SK-N-SH (cell line): ENCODE measurements around the gene F2RL3. TPM values are rescaled to one million over a fixed set of nuclear protein-coding genes. Genes with fewer than 3 reads are reported as not detected.
"Not testable (repeated sequence)": the region's sequence is repeated elsewhere in the genome, so short reads cannot be mapped to it uniquely, and the experiment has no call there.

ENCODE experiments used
- CTCF ChIA-PET: fragments of 300-600, 350-600 bp; formaldehyde crosslinking; extraction: SDS; loops from one replicate; lab custom pipeline; 2021; lab: Yijun Ruan, JAX
- POLR2A ChIA-PET: fragments of 350-600 bp; sonication (Branson Sonifier 250); formaldehyde crosslinking; extraction: SDS; loops from one replicate; lab custom pipeline; 2020; ENCODE audit warnings: antibody characterized with exemption, inconsistent platforms; lab: Yijun Ruan, JAX
- DNase-seq: peaks from one replicate; pipeline ENCODE4 v3.0.0; 2012
- H2AFZ ChIP-seq: fragments of 200-600 bp; sonication (generic); 2 replicates; pipeline ENCODE4 v1.8.1; 2016; ENCODE audit warnings: antibody characterized with exemption, mild to moderate bottlenecking, low read depth
- H3F3A ChIP-seq: fragments of 200-600 bp; sonication (generic); replicated peaks from 2 replicates; pipeline ENCODE3; 2016; ENCODE audit warnings: antibody characterized with exemption, mild to moderate bottlenecking; ENCODE audit not compliant: insufficient read depth
- H3K27ac ChIP-seq, 2 experiments: fragments of 200-500 bp in 1 of 2; fragments of 200-600 bp in 1 of 2; sonication (Bioruptor generic) in 1 of 2; sonication (generic), shearing (Covaris generic) in 1 of 2; 2 replicates each; pipeline versions ENCODE4 v1.5.1 to v1.6.1; 2014 to 2016; ENCODE audit warnings: low read depth in 2 of 2, inconsistent platforms in 1 of 2, low read length in 1 of 2, mild to moderate bottlenecking in 1 of 2, mixed read lengths in 1 of 2
- H3K27me3 ChIP-seq: fragments of 200-600 bp; sonication (generic), shearing (Covaris generic); 2 replicates; pipeline ENCODE4 v1.6.1; 2016; ENCODE audit warnings: mixed run types; ENCODE audit not compliant: insufficient read depth
- H3K36me3 ChIP-seq, 2 experiments: fragments of 200-500 bp in 1 of 2; fragments of 200-600 bp in 1 of 2; sonication (Bioruptor generic) in 1 of 2; sonication (generic) in 1 of 2; replicated peaks in 1 of 2; 2 replicates each; pipeline versions ENCODE3 to v1.5.1; 2014 to 2016; ENCODE audit warnings: low read length in 1 of 2, mild to moderate bottlenecking in 1 of 2; ENCODE audit not compliant: insufficient read depth in 2 of 2, control insufficient read depth in 1 of 2
- H3K4me1 ChIP-seq, 2 experiments: fragments of 200-500 bp in 1 of 2; fragments of 200-600 bp in 1 of 2; sonication (Bioruptor generic) in 1 of 2; sonication (generic), shearing (Covaris generic) in 1 of 2; 2 replicates each; pipeline versions ENCODE4 v1.5.1 to v1.6.1; 2014 to 2016; ENCODE audit warnings: low read depth in 1 of 2, low read length in 1 of 2, mixed run types in 1 of 2; ENCODE audit not compliant: insufficient read depth in 2 of 2, control insufficient read depth in 1 of 2
- H3K4me2 ChIP-seq: fragments of 200-600 bp; sonication (generic), shearing (Covaris generic); 2 replicates; pipeline ENCODE4 v1.6.1; 2017; ENCODE audit warnings: mixed run types
- H3K4me3 ChIP-seq, 2 experiments: fragments of 200-500 bp in 1 of 2; fragments of 200-600 bp in 1 of 2; sonication (Bioruptor generic) in 1 of 2; sonication (generic), shearing (Covaris generic) in 1 of 2; 2 replicates each; pipeline versions ENCODE4 v1.5.1 to v1.8.1; 2014 to 2016; ENCODE audit warnings: low read depth in 2 of 2, inconsistent platforms in 1 of 2, low read length in 1 of 2, mild to moderate bottlenecking in 1 of 2, mixed read lengths in 1 of 2, moderate library complexity in 1 of 2
- H3K79me2 ChIP-seq: fragments of 200-600 bp; sonication (generic); 2 replicates; pipeline ENCODE4 v1.8.1; 2017; ENCODE audit warnings: mild to moderate bottlenecking; ENCODE audit not compliant: insufficient read depth
- H3K9ac ChIP-seq: fragments of 200-600 bp; sonication (generic); 2 replicates; pipeline ENCODE4 v1.6.1; 2017; ENCODE audit warnings: mixed run types
- H3K9me2 ChIP-seq: fragments of 200-600 bp; sonication (generic); 2 replicates; pipeline ENCODE4 v1.6.1; 2017; ENCODE audit warnings: mixed run types
- H3K9me3 ChIP-seq: fragments of 200-600 bp; sonication (generic); 2 replicates; pipeline ENCODE4 v1.6.1; 2017; ENCODE audit warnings: mixed run types, mild to moderate bottlenecking, moderate library complexity
- H4K20me1 ChIP-seq: fragments of 200-600 bp; sonication (generic); 2 replicates; pipeline ENCODE4 v1.6.1; 2017; ENCODE audit warnings: mild to moderate bottlenecking, mixed run types; ENCODE audit not compliant: insufficient read depth
- ELF1 ChIP-seq: IDR thresholded peaks from 2 replicates; pipeline ENCODE4 v1.4.0; 2012
- FOSL2 ChIP-seq: IDR thresholded peaks from 2 replicates; pipeline ENCODE4 v1.4.0; 2012; ENCODE audit warnings: low read depth, mild to moderate bottlenecking, moderate library complexity, borderline replicate concordance
- FOXJ3 ChIP-seq: sonication (generic); formaldehyde crosslinking; IDR thresholded peaks from 2 replicates; pipeline ENCODE4 v1.5.1; 2020; ENCODE audit warnings: mild to moderate bottlenecking, missing genetic modification reagents
- MXI1 ChIP-seq: IDR thresholded peaks from 2 replicates; pipeline ENCODE4 v1.6.1; 2012; ENCODE audit warnings: mild to moderate bottlenecking, low read depth, low read length, improper control_type of control experiment
- REST ChIP-seq: IDR thresholded peaks from 2 replicates; pipeline ENCODE4 v1.6.1; 2012; ENCODE audit warnings: mild to moderate bottlenecking, low read depth, low read length, moderate library complexity
- SIN3A ChIP-seq: IDR thresholded peaks from 2 replicates; pipeline ENCODE4 v1.6.1; 2012; ENCODE audit warnings: low read depth, mild to moderate bottlenecking, low read length, moderate library complexity, borderline replicate concordance
- SMC3 ChIP-seq: IDR thresholded peaks from 2 replicates; pipeline ENCODE4 v1.6.1; 2012; ENCODE audit warnings: low read depth, low read length, improper control_type of control experiment
- TAF1 ChIP-seq: IDR thresholded peaks from 2 replicates; pipeline ENCODE4 v1.6.1; 2012; ENCODE audit warnings: low read depth, mild to moderate bottlenecking, low read length, moderate library complexity, borderline replicate concordance
- TEAD4 ChIP-seq: IDR thresholded peaks from 2 replicates; pipeline ENCODE4 v1.4.0; 2012; ENCODE audit warnings: mild to moderate bottlenecking, borderline replicate concordance; ENCODE audit not compliant: insufficient read depth
- YY1 ChIP-seq: IDR thresholded peaks from 2 replicates; pipeline ENCODE4 v1.4.0; 2012; ENCODE audit warnings: low read depth, mild to moderate bottlenecking
- WGBS: methylation state at CpG from one replicate; pipeline ENCODE4 v1.1.6; 2017; ENCODE audit warnings: low lambda C conversion rate; 5-methylcytosine and 5-hydroxymethylcytosine counted together
- polyA plus RNA-seq, 3 experiments: library from polyadenylated mRNA; depleted of rRNA; stranded (reverse); fragments of >200 nt; gene quantifications; 2 replicates each; pipeline ENCODE4 v1.2.3, GENCODE V29; 2012
- TF ChIP-seq, protein P1 (sequence below): IDR thresholded peaks from 2 replicates; pipeline ENCODE4 v1.4.0; 2012; ENCODE audit warnings: low read depth, borderline replicate concordance
- TF ChIP-seq, protein P2 (sequence below): IDR thresholded peaks from 2 replicates; pipeline ENCODE4; 2012

F2RL3 gene
- polyA plus RNA-seq, 1 of the 3 experiments (the other 2 are of a cell fraction) = not detected

DNA sequence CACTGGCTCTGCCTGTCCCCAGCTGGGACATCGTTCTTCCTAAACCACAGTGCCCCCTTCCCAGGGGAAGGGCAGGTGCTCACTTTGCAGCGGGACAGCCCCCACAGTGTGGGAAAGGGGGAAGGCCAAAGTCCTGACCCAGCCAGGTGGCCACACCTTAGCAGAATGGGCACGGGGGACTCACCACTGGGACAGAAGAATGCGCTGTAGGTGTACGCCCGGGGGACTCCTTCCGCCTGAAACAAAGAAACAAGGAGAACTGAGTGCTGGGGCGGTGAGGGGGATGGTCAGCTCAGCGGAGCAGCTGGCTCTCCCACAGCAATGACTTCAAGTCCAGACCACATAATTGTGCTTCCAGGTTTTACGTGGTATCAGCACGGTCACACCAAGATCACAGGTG is 49.4 kb downstream of the F2RL3 start:
- H3K27me3 ChIP-seq = no peaks in the 10 kb centered on the region; the same call in 1 of the 2 replicates
- no peaks in the 10 kb centered on the region for H3K79me2 ChIP-seq
- no peaks in the 10 kb centered on the region for H3K36me3 ChIP-seq
- DNase-seq = no peak
- no peak overlapping the region for H3K27ac ChIP-seq
- no peak overlapping the region for H3K4me3 ChIP-seq
- no peaks in the 10 kb centered on the region for H3K9me3 ChIP-seq
- no peak overlapping the region for H3K4me2 ChIP-seq
- H2AFZ ChIP-seq = no peak overlapping the region
- ChIA-PET CTCF (no interaction called here), POLR2A (no interaction called here)
- no peaks in the 10 kb centered on the region for H3K4me1 ChIP-seq
- no peaks in the 10 kb centered on the region for H3F3A ChIP-seq
- H4K20me1 ChIP-seq = no peaks in the 10 kb centered on the region
- no peaks in the 10 kb centered on the region for H3K9me2 ChIP-seq
- no peak overlapping the region for H3K9ac ChIP-seq
- WGBS = 20% methylated on average over 10 of the region's 11 CpGs
- TF ChIP-seq TAF1 (no peak), YY1 (no peak), REST (no peak), SIN3A (no peak), MXI1 (no peak), ELF1 (no peak), TEAD4 (no peak)
- TF ChIP-seq, all 33 proteins: peak for 0

DNA sequence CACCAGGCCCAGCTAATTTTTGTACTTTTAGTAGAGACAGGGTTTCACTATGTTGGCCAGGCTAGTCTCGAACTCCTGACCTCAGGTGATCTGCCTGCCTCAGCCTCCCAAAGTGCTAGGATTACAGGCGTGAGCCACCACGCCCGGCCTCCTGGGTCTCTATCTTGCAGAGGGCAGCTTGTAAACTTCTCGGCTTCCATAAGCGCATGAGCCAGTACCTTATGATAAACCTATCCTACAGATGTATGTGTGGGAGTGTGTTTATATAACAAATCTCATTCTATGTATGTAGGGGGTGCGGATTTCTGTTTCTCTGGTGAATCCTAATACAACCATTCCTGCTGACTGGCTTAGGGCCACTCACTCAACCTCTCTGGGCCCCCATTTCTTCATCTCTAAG is 51.3 kb downstream of the F2RL3 start:
- POLR2A ChIA-PET, H3K4me3 ChIP-seq, CTCF ChIA-PET, H3K4me1 ChIP-seq, H3K9ac ChIP-seq, H3K27ac ChIP-seq, H3K27me3 ChIP-seq, H3K9me2 ChIP-seq, H3K36me3 ChIP-seq, DNase-seq, H3K4me2 ChIP-seq, H3F3A ChIP-seq, H3K79me2 ChIP-seq, H4K20me1 ChIP-seq, H3K9me3 ChIP-seq, H2AFZ ChIP-seq: not testable (repeated sequence)
- 66% methylated on average over 6 of the region's 7 CpGs for WGBS

DNA sequence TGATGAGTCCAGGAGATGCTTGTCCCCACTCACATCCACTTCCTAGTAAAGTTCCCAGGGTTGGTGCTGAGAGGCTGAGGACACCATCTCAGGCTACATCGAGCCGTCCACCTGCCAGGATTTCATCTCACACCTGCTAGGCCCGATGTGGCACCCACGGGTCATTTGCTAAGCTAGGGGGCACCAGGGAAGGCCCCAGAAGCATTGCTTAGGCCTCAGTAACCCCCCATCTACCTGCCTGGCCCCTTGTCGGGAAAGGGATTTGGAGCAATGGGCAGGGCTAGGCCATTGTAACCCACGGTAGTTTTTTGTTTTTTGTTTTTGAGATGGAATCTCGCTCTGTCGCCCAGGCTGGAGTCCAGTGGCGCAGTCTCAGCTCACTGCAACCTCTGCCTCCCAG is 51.8 kb downstream of the F2RL3 start:
- Histone ChIP-seq H3K4me1 (no peaks in the 10 kb centered on the region), H3K9me2 (no peaks in the 10 kb centered on the region), H3K9me3 (no peaks in the 10 kb centered on the region), H3K4me3 (no peak overlapping the region), H3K27ac (no peak overlapping the region), H3K79me2 (no peaks in the 10 kb centered on the region), H3K9ac (no peak overlapping the region), H3K36me3 (no peaks in the 10 kb centered on the region), H3F3A (no peaks in the 10 kb centered on the region)
- DNase-seq = no peak
- CTCF ChIA-PET = no interaction called here
- TF ChIP-seq SMC3 = no peak
- TF ChIP-seq SIN3A = no peak
- no peak for TF ChIP-seq YY1
- TF ChIP-seq, protein P1, sequence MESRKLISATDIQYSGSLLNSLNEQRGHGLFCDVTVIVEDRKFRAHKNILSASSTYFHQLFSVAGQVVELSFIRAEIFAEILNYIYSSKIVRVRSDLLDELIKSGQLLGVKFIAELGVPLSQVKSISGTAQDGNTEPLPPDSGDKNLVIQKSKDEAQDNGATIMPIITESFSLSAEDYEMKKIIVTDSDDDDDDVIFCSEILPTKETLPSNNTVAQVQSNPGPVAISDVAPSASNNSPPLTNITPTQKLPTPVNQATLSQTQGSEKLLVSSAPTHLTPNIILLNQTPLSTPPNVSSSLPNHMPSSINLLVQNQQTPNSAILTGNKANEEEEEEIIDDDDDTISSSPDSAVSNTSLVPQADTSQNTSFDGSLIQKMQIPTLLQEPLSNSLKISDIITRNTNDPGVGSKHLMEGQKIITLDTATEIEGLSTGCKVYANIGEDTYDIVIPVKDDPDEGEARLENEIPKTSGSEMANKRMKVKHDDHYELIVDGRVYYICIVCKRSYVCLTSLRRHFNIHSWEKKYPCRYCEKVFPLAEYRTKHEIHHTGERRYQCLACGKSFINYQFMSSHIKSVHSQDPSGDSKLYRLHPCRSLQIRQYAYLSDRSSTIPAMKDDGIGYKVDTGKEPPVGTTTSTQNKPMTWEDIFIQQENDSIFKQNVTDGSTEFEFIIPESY = no peak
- no peak for TF ChIP-seq FOXJ3 (CRISPR knock-in tag)
- TF ChIP-seq FOSL2 = no peak
- TF ChIP-seq, protein P2, sequence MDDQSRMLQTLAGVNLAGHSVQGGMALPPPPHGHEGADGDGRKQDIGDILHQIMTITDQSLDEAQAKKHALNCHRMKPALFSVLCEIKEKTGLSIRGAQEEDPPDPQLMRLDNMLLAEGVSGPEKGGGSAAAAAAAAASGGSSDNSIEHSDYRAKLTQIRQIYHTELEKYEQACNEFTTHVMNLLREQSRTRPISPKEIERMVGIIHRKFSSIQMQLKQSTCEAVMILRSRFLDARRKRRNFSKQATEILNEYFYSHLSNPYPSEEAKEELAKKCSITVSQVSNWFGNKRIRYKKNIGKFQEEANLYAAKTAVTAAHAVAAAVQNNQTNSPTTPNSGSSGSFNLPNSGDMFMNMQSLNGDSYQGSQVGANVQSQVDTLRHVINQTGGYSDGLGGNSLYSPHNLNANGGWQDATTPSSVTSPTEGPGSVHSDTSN = no peak
- TF ChIP-seq, all 33 proteins: peak for 0
- Histone ChIP-seq H2AFZ (no peak overlapping the region), H3K27me3 (no peaks in the 10 kb centered on the region; the same call in 1 of the 2 replicates), H3K4me2 (no peak overlapping the region), H4K20me1 (no peaks in the 10 kb centered on the region)
- POLR2A ChIA-PET = no interaction called here
- WGBS = 9% methylated on average over 6 of the region's 9 CpGs
